HG02642 (cell line): ENCODE data around the gene ZNF446.
"Not testable (repeated sequence)": the region's sequence is repeated elsewhere in the genome, so short reads cannot be mapped to it uniquely, and the experiment has no call there.

Experiments
- ATAC-seq: cut with Tn5 transposase; IDR thresholded peaks from one replicate; pipeline ENCODE4 v1.9.1; 2021; ENCODE audit warnings: mild to moderate bottlenecking; ENCODE audit not compliant: unreplicated experiment, poor library complexity

The ZNF446 gene

GRCh38 chr19:58475714-58476497 is at the start of gene ZNF446:
Gene ZNF446, plus strand, starts transcription at chr19:58476352. Its CDS starts 867 bp downstream, at chr19:58477219.
- peak; percentile 84 for ATAC-seq

- no peak for ATAC-seq
Measured at GRCh38 chr19:58428617-58429016, 47.5 kb upstream of the ZNF446 start.

GRCh38 chr19:58429745-58430144 is 46.4 kb upstream of the ZNF446 start:
- no peak for ATAC-seq

- ATAC-seq: no peak
Measured at GRCh38 chr19:58434217-58434616, 41.9 kb upstream of the ZNF446 start.

- ATAC-seq: peak; percentile 96
Measured at GRCh38 chr19:58439576-58440554, 36.3 kb upstream of the ZNF446 start, which contains the start of gene ZNF132. Gene ZNF132, minus strand, starts transcription at chr19:58440153. Its CDS starts 332 bp downstream, at chr19:58439821.

- no peak for ATAC-seq
Measured at GRCh38 chr19:58440556-58440955, 35.6 kb upstream of the ZNF446 start.

GRCh38 chr19:58442986-58443385 is 33.2 kb upstream of the ZNF446 start:
- not testable (repeated sequence) for ATAC-seq

GRCh38 chr19:58448860-58449259 is 27.3 kb upstream of the ZNF446 start:
- ATAC-seq: not testable (repeated sequence)

- not testable (repeated sequence) for ATAC-seq
Measured at GRCh38 chr19:58449980-58450379, 26.2 kb upstream of the ZNF446 start.

GRCh38 chr19:58450856-58451357 is 25.2 kb upstream of the ZNF446 start:
- ATAC-seq: no peak

- ATAC-seq: peak; percentile 97
Measured at GRCh38 chr19:58451358-58452101, 24.6 kb upstream of the ZNF446 start, which contains the start of gene ZNF324B. Gene ZNF324B, plus strand, starts transcription at chr19:58451622. Its CDS starts 2,080 bp downstream, at chr19:58453702.

- no peak for ATAC-seq
Measured at GRCh38 chr19:58453743-58454142, 22.4 kb upstream of the ZNF446 start.

- ATAC-seq: no peak
Measured at GRCh38 chr19:58455306-58455705, 20.8 kb upstream of the ZNF446 start.

GRCh38 chr19:58456111-58456510 is 20.0 kb upstream of the ZNF446 start:
- no peak for ATAC-seq

- no peak for ATAC-seq
Measured at GRCh38 chr19:58460039-58460438, 16.1 kb upstream of the ZNF446 start.

- peak; percentile 16 for ATAC-seq
Measured at GRCh38 chr19:58466089-58466759, 9.9 kb upstream of the ZNF446 start.

- peak; percentile 90 for ATAC-seq
Measured at GRCh38 chr19:58466760-58467589, 9.2 kb upstream of the ZNF446 start, which contains the start of gene ZNF324. Gene ZNF324, plus strand, starts transcription at chr19:58467080. Its CDS starts 2,106 bp downstream, at chr19:58469186.

GRCh38 chr19:58468216-58468839 is 7.8 kb upstream of the ZNF446 start:
- no peak for ATAC-seq
